WTC11 (cell line): ENCODE results near the gene GABPB2. TPM values are rescaled to one million over a fixed set of nuclear protein-coding genes. Genes with fewer than 3 reads are reported as not detected.

Experiments used
- ATAC-seq: fragments of 200-7000 bp; cut with Tn5 transposase; 2 replicates; pipeline ENCODE4 v1.10.0; 2021; ENCODE audit warnings: mild to moderate bottlenecking, moderate library complexity
- CTCF ChIA-PET: fragments of 300-600 bp; sonication (Branson Sonifier 250); formaldehyde crosslinking; loops from one replicate; lab custom pipeline; 2021; ENCODE audit warnings: antibody characterized with exemption; lab: Charles Lee
- POLR2A ChIA-PET: fragments of 350-600 bp; sonication (Branson Sonifier 250); formaldehyde crosslinking; loops from one replicate; lab custom pipeline; 2021; ENCODE audit warnings: antibody characterized with exemption; lab: Charles Lee
- DNase-seq: peaks from one replicate; pipeline ENCODE4 v3.0.0; 2021; ENCODE audit warnings: low spot score
- H3K27ac Mint-ChIP-seq: 2 replicates; pipeline ENCODE4 v1.8.0; 2021; ENCODE audit warnings: mixed read lengths
- H3K27me3 Mint-ChIP-seq: 2 replicates; pipeline ENCODE4 v1.8.0; 2021; ENCODE audit warnings: low read depth, mild to moderate bottlenecking, moderate library complexity, mixed read lengths
- H3K36me3 Mint-ChIP-seq: 2 replicates; pipeline ENCODE4 v1.8.0; 2021; ENCODE audit warnings: mixed read lengths
- H3K4me1 Mint-ChIP-seq: 2 replicates; pipeline ENCODE4 v1.8.0; 2022; ENCODE audit warnings: mixed read lengths
- H3K4me3 Mint-ChIP-seq: 2 replicates; pipeline ENCODE4 v1.8.0; 2021; ENCODE audit warnings: mild to moderate bottlenecking, moderate library complexity, mixed read lengths
- H3K9me3 Mint-ChIP-seq: 2 replicates; pipeline ENCODE4 v1.8.0; 2021; ENCODE audit warnings: mixed read lengths
- ATF1 ChIP-seq: sonication (generic); formaldehyde crosslinking; IDR thresholded peaks from 2 replicates; pipeline ENCODE4 v1.8.1; 2023; ENCODE audit warnings: mild to moderate bottlenecking, moderate library complexity, missing genetic modification reagents
- ETV6 ChIP-seq: sonication (generic); formaldehyde crosslinking; IDR thresholded peaks from 2 replicates; pipeline ENCODE4 v1.8.1; 2022; ENCODE audit warnings: mild to moderate bottlenecking, missing genetic modification reagents
- FOXJ3 ChIP-seq: sonication (generic); formaldehyde crosslinking; IDR thresholded peaks from 2 replicates; pipeline ENCODE4 v1.9.0; 2021; ENCODE audit warnings: missing genetic modification reagents, mild to moderate bottlenecking, borderline replicate concordance
- GTF2I ChIP-seq: fragments of 250-450 bp; sonication (Bioruptor Pico); conservative IDR thresholded peaks from 2 replicates; pipeline ENCODE4 v1.4.0; 2021; ENCODE audit warnings: mild to moderate bottlenecking
- KAT7 ChIP-seq: sonication (generic); formaldehyde crosslinking; IDR thresholded peaks from 2 replicates; pipeline ENCODE4 v1.8.1; 2023; ENCODE audit warnings: missing genetic modification reagents, mild to moderate bottlenecking, borderline replicate concordance
- MXD4 ChIP-seq: fragments of 250-450 bp; sonication (Bioruptor Pico); IDR thresholded peaks from 2 replicates; pipeline ENCODE4 v1.8.0; 2021; ENCODE audit warnings: mild to moderate bottlenecking, moderate library complexity, borderline replicate concordance
- NFYB ChIP-seq: sonication (generic); formaldehyde crosslinking; conservative IDR thresholded peaks from 2 replicates; pipeline ENCODE4 v1.8.0; 2022; ENCODE audit warnings: low read depth, missing genetic modification reagents
- ZBTB21 ChIP-seq: sonication (generic); formaldehyde crosslinking; IDR thresholded peaks from 2 replicates; pipeline ENCODE4 v1.8.1; 2023; ENCODE audit warnings: mild to moderate bottlenecking, missing genetic modification reagents, borderline replicate concordance
- ZNF121 ChIP-seq: sonication (generic); formaldehyde crosslinking; IDR thresholded peaks from 2 replicates; pipeline ENCODE4 v1.8.0; 2023; ENCODE audit warnings: missing genetic modification reagents
- total RNA-seq: library from RNA; stranded (reverse); gene quantifications from 3 replicates; pipeline ENCODE4 v1.2.3, GENCODE V29; 2021
- TF ChIP-seq, protein P1 (sequence below): fragments of 250-450 bp; sonication (Bioruptor Pico); conservative IDR thresholded peaks from 2 replicates; pipeline ENCODE4 v1.9.0; 2021; ENCODE audit warnings: mild to moderate bottlenecking
- TF ChIP-seq, protein P2 (sequence below): sonication (generic); formaldehyde crosslinking; IDR thresholded peaks from 2 replicates; pipeline ENCODE4 v1.8.1; 2022; ENCODE audit warnings: mild to moderate bottlenecking, missing genetic modification reagents, moderate library complexity, borderline replicate concordance
- TF ChIP-seq, protein P3 (sequence below): sonication (generic); formaldehyde crosslinking; conservative IDR thresholded peaks from 2 replicates; pipeline ENCODE4 v1.8.1; 2022; ENCODE audit warnings: mild to moderate bottlenecking, missing genetic modification reagents
- TF ChIP-seq, protein P4 (sequence below): sonication (generic); formaldehyde crosslinking; IDR thresholded peaks from 2 replicates; pipeline ENCODE4 v1.8.0; 2022; ENCODE audit warnings: mild to moderate bottlenecking, missing genetic modification reagents
- TF ChIP-seq, protein P5 (sequence below): sonication (generic); formaldehyde crosslinking; IDR thresholded peaks from 2 replicates; pipeline ENCODE4 v1.8.0; 2023; ENCODE audit warnings: missing genetic modification reagents
- TF ChIP-seq, protein P6 (sequence below): fragments of 250-450 bp; sonication (Bioruptor Pico); IDR thresholded peaks from 2 replicates; pipeline ENCODE4 v2.1.2; 2022; ENCODE audit warnings: mild to moderate bottlenecking, moderate library complexity
- TF ChIP-seq, protein P7 (sequence below): fragments of 200-600 bp; IDR thresholded peaks from 2 replicates; pipeline ENCODE4 v1.8.0; 2022; ENCODE audit warnings: antibody characterized with exemption

Gene GABPB2
- total RNA-seq, 1 experiment from 2014 or later = 1.7 TPM

DNA sequence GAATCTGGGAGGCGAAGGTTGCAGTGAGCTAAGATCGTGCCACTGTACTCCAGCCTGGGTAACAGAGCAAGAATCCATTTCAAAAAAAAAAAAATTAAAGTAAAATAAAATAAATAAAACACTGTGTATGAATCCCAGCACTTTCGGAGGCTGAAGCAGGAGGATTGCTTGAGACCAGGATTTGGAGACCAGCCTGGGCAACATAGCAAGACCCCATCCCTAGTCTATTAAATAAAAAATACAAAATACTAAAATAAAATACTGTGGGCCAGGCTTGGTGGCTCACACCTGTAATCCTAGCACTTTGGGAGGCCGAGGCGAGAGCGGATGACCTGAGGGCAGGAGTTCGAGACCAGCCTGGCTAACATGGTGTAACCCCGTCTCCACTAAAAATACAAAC, 38.4 kb upstream of the GABPB2 start (continued):
- TF ChIP-seq NFYB (CRISPR knock-in tag) = no peak
- TF ChIP-seq ZNF121 = no peak
- TF ChIP-seq FOXJ3 = no peak
- no peak for TF ChIP-seq ATF1 (CRISPR knock-in tag)
- TF ChIP-seq, protein P1, sequence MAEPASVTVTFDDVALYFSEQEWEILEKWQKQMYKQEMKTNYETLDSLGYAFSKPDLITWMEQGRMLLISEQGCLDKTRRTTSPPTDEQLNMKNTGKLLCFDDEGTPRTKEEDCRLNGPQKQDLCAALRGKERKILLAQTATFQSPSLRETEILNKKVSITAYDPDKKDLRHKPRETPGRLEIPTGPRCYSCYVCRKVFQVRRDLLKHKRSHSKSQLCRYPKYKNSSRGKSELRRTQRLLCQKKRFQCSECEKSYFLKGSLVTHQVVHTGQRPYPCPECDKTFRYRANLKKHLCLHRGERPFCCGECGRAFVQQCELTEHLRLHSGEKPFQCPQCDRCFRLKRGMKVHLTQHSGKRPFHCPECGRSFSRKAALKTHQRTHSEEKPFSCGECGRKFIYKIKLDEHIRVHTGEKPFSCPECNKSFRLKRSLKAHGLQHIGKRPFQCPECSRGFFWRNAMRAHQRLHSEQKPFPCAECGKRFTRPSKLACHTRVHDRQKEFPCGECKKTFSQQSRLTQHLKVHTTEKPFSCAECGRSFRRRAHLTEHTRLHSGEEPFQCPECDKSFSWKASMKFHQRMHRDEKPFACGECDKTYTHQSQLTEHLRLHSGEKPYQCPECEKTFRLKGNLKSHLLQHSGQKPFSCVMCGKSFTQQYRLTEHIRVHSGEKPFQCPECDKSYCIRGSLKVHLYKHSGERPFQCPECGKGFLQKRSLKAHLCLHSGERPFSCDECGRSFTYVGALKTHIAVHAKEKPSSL (CRISPR knock-in tag) = no peak
- TF ChIP-seq, protein P2, sequence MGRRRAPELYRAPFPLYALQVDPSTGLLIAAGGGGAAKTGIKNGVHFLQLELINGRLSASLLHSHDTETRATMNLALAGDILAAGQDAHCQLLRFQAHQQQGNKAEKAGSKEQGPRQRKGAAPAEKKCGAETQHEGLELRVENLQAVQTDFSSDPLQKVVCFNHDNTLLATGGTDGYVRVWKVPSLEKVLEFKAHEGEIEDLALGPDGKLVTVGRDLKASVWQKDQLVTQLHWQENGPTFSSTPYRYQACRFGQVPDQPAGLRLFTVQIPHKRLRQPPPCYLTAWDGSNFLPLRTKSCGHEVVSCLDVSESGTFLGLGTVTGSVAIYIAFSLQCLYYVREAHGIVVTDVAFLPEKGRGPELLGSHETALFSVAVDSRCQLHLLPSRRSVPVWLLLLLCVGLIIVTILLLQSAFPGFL (CRISPR knock-in tag) = no peak
- TF ChIP-seq, protein P3, sequence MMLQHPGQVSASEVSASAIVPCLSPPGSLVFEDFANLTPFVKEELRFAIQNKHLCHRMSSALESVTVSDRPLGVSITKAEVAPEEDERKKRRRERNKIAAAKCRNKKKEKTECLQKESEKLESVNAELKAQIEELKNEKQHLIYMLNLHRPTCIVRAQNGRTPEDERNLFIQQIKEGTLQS (CRISPR knock-in tag) = no peak

DNA sequence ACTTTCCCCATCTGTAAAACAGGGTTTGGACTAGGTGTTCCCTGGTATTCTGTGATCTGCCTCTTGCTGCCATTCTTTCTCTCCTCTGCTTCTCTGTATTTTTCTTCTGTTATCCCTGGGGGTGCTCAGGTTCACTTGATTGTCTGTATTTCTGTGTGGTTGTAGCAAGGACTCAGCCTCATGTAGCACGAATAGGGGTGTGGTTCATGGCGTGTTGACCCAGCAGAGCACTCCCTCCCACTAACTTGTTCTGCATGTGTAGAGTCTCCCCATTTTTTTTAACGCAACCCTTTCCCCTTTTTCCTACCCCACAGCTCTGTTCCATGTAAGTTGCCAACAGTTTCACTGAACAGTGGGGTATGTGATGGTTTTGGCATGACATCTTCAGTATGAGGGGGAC, 35.4 kb upstream of the GABPB2 start:
- H3K27ac Mint-ChIP-seq = no peak overlapping the region; the same call in 1 of the 2 replicates
- ChIA-PET CTCF (no interaction called here), POLR2A (no interaction called here)
- TF ChIP-seq, protein P4, sequence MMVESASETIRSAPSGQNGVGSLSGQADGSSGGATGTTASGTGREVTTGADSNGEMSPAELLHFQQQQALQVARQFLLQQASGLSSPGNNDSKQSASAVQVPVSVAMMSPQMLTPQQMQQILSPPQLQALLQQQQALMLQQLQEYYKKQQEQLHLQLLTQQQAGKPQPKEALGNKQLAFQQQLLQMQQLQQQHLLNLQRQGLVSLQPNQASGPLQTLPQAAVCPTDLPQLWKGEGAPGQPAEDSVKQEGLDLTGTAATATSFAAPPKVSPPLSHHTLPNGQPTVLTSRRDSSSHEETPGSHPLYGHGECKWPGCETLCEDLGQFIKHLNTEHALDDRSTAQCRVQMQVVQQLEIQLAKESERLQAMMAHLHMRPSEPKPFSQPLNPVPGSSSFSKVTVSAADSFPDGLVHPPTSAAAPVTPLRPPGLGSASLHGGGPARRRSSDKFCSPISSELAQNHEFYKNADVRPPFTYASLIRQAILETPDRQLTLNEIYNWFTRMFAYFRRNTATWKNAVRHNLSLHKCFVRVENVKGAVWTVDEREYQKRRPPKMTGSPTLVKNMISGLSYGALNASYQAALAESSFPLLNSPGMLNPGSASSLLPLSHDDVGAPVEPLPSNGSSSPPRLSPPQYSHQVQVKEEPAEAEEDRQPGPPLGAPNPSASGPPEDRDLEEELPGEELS = no peak
- TF ChIP-seq ZBTB21 (CRISPR knock-in tag) = no peak
- TF ChIP-seq, protein P5, sequence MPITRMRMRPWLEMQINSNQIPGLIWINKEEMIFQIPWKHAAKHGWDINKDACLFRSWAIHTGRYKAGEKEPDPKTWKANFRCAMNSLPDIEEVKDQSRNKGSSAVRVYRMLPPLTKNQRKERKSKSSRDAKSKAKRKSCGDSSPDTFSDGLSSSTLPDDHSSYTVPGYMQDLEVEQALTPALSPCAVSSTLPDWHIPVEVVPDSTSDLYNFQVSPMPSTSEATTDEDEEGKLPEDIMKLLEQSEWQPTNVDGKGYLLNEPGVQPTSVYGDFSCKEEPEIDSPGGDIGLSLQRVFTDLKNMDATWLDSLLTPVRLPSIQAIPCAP (CRISPR knock-in tag) = no peak
- TF ChIP-seq GTF2I (CRISPR knock-in tag) = no peak
- TF ChIP-seq, protein P6, sequence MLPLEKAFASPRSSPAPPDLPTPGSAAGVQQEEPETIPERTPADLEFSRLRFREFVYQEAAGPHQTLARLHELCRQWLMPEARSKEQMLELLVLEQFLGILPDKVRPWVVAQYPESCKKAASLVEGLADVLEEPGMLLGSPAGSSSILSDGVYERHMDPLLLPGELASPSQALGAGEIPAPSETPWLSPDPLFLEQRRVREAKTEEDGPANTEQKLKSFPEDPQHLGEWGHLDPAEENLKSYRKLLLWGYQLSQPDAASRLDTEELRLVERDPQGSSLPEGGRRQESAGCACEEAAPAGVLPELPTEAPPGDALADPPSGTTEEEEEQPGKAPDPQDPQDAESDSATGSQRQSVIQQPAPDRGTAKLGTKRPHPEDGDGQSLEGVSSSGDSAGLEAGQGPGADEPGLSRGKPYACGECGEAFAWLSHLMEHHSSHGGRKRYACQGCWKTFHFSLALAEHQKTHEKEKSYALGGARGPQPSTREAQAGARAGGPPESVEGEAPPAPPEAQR (CRISPR knock-in tag) = no peak
- TF ChIP-seq, protein P3 (CRISPR knock-in tag) = no peak
- TF ChIP-seq ETV6 (CRISPR knock-in tag) = no peak
- no peak for TF ChIP-seq MXD4 (CRISPR knock-in tag)
- TF ChIP-seq, protein P7, sequence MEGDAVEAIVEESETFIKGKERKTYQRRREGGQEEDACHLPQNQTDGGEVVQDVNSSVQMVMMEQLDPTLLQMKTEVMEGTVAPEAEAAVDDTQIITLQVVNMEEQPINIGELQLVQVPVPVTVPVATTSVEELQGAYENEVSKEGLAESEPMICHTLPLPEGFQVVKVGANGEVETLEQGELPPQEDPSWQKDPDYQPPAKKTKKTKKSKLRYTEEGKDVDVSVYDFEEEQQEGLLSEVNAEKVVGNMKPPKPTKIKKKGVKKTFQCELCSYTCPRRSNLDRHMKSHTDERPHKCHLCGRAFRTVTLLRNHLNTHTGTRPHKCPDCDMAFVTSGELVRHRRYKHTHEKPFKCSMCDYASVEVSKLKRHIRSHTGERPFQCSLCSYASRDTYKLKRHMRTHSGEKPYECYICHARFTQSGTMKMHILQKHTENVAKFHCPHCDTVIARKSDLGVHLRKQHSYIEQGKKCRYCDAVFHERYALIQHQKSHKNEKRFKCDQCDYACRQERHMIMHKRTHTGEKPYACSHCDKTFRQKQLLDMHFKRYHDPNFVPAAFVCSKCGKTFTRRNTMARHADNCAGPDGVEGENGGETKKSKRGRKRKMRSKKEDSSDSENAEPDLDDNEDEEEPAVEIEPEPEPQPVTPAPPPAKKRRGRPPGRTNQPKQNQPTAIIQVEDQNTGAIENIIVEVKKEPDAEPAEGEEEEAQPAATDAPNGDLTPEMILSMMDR = no peak
- TF ChIP-seq KAT7 (CRISPR knock-in tag) = no peak
- H3K36me3 Mint-ChIP-seq = peaks cover 25% of the 10 kb centered on the region
- H3K4me1 Mint-ChIP-seq = peaks cover 16% of the 10 kb centered on the region
- H3K4me3 Mint-ChIP-seq = no peak overlapping the region
- no peaks in the 10 kb centered on the region for H3K9me3 Mint-ChIP-seq
- H3K27me3 Mint-ChIP-seq = no peaks in the 10 kb centered on the region
- DNase-seq = no peak
- no peak for ATAC-seq
